Chondrocyte (in vitro differentiated cells): Measurements from ENCODE around the gene C2. TPM values are rescaled to one million over a fixed set of nuclear protein-coding genes. Genes with fewer than 3 reads are reported as not detected.

Experiments
- DNase-seq: peaks from one replicate; pipeline ENCODE4 v3.0.0; 2021; ENCODE audit warnings: mixed read lengths, low spot score
- H3K27ac Mint-ChIP-seq: one replicate; pipeline ENCODE4 v1.8.0; 2021; ENCODE audit warnings: mild to moderate bottlenecking, moderate library complexity, mixed read lengths; ENCODE audit not compliant: unreplicated experiment
- H3K27me3 Mint-ChIP-seq: 2 replicates; pipeline ENCODE4 v1.8.0; 2021; ENCODE audit warnings: low read depth, mixed read lengths
- H3K36me3 Mint-ChIP-seq: 2 replicates; pipeline ENCODE4 v1.8.0; 2021; ENCODE audit warnings: low read depth, mixed read lengths
- H3K4me1 Mint-ChIP-seq: 2 replicates; pipeline ENCODE4 v1.8.0; 2021; ENCODE audit warnings: low read depth, mild to moderate bottlenecking, mixed read lengths
- H3K4me3 Mint-ChIP-seq: one replicate; pipeline ENCODE4 v1.8.0; 2021; ENCODE audit warnings: mild to moderate bottlenecking, moderate library complexity, mixed read lengths; ENCODE audit not compliant: unreplicated experiment
- H3K9me3 Mint-ChIP-seq: 2 replicates; pipeline ENCODE4 v1.8.0; 2021; ENCODE audit warnings: low read depth, mixed read lengths
- CTCF ChIP-seq: fragments of 200-600 bp; sonication (generic); IDR thresholded peaks from 2 replicates; pipeline ENCODE4 v1.5.0; 2021; ENCODE audit warnings: antibody characterized with exemption, mild to moderate bottlenecking, moderate library complexity
- total RNA-seq: library from RNA; stranded (reverse); gene quantifications from 3 replicates; pipeline ENCODE4 v1.2.1, GENCODE V29; 2021

The C2 gene
- total RNA-seq, 1 donor from 2014 or later, result 0.52 TPM

- peak; percentile 57 for DNase-seq
- H3K27me3 Mint-ChIP-seq, result no peaks in the 10 kb centered on the region
- no peaks in the 10 kb centered on the region for H3K9me3 Mint-ChIP-seq
- H3K4me3 Mint-ChIP-seq, result peak overlapping the region; percentile 10
- no peak for TF ChIP-seq CTCF
- peaks cover 27% of the 10 kb centered on the region for H3K4me1 Mint-ChIP-seq
- peaks cover 21% of the 10 kb centered on the region for H3K36me3 Mint-ChIP-seq
- peak overlapping the region; percentile 49 for H3K27ac Mint-ChIP-seq
Measured at GRCh38 chr6:31967926-31968320, 40.4 kb downstream of the C2 start.

DNA sequence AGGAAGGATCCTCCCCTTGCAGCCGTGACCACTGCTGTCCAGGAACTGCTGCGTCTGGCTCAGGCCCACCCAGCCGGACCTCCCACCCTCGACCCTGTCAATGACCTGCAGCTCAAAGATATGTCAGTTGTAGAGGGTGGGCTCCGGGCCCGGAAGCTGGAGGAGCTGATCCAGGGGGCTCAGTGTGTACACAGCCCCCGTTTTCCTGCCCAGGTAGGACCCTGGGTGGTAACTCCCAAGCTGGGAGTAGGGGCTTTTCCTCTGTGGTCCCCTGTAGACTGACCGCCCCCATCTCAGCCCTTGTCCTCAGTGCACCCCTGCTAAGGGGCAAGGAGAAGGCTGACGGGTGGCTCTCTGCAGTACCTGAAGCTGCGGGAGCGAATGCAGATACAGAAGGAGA lies 40.8 kb downstream of the C2 start:
- Mint-ChIP-seq H3K36me3 (peaks cover 22% of the 10 kb centered on the region), H3K27me3 (no peaks in the 10 kb centered on the region), H3K4me3 (no peak overlapping the region), H3K9me3 (no peaks in the 10 kb centered on the region), H3K27ac (no peak overlapping the region), H3K4me1 (peaks cover 31% of the 10 kb centered on the region)
- no peak for DNase-seq
- TF ChIP-seq CTCF, result no peak

DNA sequence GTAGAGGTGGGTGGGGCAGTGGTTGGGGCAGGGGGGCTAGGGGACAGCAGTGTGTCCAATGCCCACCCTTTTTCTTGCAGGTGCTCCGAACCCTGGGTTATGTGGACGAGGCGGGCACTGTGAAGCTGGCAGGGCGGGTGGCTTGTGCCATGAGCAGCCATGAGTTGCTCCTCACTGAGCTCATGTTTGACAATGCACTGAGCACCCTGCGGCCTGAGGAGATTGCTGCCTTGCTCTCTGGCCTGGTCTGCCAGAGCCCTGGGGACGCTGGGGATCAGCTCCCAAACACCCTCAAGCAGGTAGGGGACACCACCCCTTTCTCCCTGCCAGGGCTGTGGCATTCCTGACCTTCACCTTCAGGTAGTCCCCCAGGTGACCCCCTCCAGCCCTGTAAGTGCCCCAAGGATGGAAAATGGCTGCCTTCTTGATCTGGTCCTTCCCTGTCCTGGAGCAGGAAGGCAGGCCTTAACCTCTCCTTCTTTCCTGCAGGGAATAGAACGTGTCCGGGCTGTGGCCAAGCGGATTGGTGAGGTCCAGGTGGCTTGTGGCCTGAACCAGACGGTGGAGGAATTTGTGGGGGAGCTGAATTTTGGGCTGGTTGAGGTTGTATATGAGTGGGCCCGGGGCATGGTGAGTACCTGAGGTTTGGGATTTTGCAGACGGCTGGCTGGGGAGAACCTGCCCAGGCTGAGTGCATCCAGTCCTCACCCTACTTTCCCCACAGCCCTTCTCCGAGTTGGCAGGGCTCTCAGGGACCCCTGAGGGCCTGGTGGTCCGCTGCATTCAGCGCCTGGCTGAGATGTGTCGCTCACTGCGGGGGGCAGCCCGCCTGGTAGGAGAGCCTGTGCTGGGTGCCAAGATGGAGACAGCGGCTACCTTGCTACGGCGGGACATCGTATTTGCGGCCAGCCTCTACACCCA lies 41.5 kb downstream of the C2 start:
- Mint-ChIP-seq H3K4me1 (peaks cover 36% of the 10 kb centered on the region), H3K36me3 (peaks cover 19% of the 10 kb centered on the region), H3K27ac (no peak overlapping the region), H3K9me3 (no peaks in the 10 kb centered on the region), H3K27me3 (no peaks in the 10 kb centered on the region), H3K4me3 (no peak overlapping the region)
- DNase-seq, result peak; percentile 91
- no peak for TF ChIP-seq CTCF

- TF ChIP-seq CTCF, result no peak
- Mint-ChIP-seq H3K9me3 (no peaks in the 10 kb centered on the region), H3K36me3 (peaks cover 18% of the 10 kb centered on the region), H3K4me1 (peaks cover 36% of the 10 kb centered on the region), H3K27ac (peak overlapping the region; percentile 100), H3K27me3 (no peaks in the 10 kb centered on the region), H3K4me3 (peak overlapping the region; percentile 96)
- DNase-seq, result peak; percentile 44
Measured at GRCh38 chr6:31969712-31970603, 42.4 kb downstream of the C2 start.
